Brain pericyte (primary cell): ENCODE data around the gene KCNH3.

Experiments used
- DNase-seq: peaks from one replicate; pipeline ENCODE4 v3.0.0-alpha.2; 2012; ENCODE audit warnings: low read depth, low spot score

KCNH3 gene

DNA sequence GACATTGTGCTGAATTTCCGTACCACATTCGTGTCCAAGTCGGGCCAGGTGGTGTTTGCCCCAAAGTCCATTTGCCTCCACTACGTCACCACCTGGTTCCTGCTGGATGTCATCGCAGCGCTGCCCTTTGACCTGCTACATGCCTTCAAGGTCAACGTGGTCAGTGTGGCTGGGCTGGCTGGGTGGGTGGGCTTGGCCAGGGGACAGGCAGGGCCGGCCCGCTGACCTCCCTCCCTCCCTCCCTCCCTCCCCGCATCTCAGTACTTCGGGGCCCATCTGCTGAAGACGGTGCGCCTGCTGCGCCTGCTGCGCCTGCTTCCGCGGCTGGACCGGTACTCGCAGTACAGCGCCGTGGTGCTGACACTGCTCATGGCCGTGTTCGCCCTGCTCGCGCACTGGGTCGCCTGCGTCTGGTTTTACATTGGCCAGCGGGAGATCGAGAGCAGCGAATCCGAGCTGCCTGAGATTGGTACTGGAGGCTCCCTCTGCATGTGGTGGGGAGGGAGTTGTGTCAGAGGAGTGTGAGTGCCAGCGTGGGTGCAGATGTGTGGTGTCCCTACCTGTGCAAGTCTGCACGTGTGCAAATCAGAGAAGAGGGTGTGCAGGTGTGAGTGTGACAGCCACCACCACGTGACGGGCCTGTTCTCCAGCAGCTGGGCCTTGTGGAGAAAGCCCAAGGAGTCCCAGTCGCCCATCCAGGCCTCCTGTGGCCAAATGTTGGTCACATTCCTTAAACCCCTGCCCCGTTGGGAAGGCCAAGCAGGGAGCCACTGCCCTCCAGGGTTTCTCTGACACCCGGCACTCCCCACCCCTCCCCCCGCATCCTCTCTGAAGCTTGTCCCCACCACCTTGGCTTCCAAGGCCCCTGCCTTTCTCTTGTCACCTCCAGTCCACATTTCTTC lies 5.3 kb downstream of the KCNH3 start:
- no peak for DNase-seq

DNA sequence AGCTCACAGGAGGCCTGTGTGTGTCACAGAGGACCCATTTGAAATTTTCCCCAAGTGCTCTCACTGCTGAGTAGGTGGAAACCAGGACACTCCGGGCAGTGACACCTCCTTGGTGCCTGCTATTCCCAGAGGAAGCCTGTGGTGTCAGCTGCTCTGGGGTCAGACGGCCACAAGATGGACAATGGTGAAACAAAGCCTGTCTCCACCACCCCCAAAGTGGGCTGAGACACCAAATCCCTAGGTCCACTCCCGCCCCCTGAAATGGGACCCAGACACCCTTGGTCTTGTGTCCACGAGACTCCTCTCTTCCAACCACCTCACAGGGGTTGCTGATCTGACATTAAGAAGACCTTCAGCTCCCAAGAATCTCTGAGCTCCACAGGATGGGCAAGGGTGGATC lies 7.0 kb downstream of the KCNH3 start:
- DNase-seq: no peak

DNA sequence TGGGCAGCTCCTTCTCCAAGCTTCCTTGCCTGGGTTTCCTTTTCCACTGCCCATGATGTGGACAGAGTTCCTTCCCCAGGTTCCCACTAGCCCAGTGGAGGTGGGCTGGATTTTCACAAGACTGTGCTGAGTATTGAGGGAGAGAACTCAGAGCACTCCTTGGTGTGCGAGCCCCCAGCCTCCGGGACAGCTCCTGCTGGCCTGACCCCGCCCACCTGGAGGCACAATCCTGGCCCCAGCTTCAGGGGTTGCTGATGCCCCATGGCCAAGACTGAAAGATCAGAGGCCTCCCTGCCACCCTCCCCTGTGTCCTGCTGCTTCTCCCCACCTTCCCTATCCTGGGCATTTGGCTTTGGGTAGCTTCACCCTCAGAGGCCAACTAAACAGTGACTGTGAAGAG lies 7.7 kb downstream of the KCNH3 start:
- DNase-seq: no peak

DNA sequence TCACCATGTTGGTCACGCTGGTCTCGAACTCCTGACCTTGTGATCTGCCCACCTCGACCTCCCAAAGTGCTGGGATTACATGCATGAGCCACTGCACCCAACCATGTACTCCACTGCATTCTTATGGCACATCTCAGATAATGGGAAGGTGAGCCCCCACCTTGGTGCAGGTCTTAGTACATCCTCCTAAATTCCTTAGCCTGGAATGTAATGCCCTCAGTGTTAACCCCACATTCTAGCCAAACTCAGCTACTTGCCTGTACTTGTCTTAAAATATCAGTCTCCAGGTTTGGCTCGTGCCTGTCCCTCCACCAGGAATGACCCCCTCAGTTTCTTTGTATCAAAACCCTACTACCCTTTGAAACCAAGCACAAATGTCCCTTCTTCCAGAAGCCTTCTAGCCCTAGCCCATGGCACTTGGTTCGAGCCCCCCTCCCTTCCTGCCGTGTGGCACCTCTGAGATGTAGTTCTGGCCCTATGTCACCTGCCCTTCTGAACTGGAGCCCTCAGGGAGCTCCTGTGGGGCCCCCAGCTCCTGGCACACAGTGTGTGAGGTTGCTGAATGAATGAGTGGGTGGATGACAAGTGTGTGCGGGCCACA lies 8.4 kb downstream of the KCNH3 start:
- DNase-seq: no peak

DNA sequence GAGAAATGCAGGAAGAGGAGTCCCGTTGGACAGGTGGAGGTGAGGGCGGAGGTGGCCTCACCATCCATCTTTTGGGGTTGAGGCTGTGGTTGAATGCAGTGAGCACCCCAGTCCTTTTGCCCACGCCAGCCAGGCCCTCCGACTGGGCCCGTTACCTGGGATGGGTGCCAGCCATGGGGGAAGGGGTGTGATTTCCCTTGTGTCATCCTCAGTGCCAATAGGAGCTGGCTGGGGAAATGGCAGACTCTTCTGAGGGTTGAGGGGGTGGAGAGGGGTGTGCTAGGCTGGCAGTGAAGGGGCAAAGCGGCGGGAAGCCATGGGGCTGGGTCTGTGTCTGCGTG lies 9.6 kb downstream of the KCNH3 start:
- DNase-seq: no peak

DNA sequence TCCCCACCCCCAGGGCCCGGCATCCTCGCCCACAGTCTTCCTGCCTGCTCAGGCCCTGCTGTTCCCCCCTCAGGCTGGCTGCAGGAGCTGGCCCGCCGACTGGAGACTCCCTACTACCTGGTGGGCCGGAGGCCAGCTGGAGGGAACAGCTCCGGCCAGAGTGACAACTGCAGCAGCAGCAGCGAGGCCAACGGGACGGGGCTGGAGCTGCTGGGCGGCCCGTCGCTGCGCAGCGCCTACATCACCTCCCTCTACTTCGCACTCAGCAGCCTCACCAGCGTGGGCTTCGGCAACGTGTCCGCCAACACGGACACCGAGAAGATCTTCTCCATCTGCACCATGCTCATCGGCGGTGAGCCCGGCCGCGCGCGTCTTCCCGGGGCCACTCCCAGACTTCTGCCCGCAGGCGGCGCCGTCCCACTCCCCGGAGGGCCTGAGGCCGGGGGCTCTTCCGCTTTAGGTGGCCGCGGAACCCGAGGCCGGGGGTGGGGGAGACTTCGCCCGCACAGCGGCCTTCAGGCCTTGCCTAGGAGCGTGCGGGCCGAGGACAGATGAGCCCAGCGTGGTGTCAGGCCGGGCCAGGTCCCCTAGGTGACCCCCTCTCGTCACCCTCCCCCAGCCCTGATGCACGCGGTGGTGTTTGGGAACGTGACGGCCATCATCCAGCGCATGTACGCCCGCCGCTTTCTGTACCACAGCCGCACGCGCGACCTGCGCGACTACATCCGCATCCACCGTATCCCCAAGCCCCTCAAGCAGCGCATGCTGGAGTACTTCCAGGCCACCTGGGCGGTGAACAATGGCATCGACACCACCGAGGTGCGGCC lies 10.2 kb downstream of the KCNH3 start:
- DNase-seq: no peak

DNA sequence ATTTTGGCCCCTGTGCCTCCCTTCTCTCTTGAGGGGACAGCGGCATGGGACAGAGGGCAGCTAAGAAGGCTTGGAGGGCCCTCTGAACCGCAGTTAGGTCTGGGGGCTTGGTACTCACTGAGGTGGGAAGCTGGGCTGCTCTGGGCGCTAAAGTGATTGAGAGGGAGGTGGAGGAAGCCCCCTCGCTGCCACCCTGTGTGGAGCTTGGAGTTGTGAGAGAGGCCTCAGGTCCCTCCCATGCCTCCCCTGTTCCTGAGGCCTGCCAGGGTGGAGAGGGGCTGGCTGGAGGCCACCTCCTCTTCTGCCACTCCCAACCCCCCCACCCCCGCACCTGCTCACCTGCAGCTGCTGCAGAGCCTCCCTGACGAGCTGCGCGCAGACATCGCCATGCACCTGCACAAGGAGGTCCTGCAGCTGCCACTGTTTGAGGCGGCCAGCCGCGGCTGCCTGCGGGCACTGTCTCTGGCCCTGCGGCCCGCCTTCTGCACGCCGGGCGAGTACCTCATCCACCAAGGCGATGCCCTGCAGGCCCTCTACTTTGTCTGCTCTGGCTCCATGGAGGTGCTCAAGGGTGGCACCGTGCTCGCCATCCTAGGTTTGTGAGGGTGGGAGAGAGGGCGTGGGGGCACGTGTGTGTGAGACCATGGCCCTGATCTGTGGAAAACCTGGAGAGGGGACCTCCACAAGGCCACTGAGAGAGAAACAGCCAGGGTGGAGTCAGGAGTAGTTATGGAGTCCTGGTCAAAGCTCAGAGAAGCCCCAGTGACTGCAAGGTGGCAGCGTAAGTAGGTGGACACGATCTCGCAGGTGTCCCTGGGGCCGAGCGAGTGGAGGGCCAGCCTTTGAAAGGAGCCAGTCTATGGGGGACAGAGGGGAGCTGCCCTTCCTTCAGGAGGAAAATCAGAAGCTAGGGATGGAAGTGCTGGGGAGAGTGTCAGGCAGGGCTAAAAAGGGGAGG lies 11.2 kb downstream of the KCNH3 start:
- DNase-seq: no peak

DNA sequence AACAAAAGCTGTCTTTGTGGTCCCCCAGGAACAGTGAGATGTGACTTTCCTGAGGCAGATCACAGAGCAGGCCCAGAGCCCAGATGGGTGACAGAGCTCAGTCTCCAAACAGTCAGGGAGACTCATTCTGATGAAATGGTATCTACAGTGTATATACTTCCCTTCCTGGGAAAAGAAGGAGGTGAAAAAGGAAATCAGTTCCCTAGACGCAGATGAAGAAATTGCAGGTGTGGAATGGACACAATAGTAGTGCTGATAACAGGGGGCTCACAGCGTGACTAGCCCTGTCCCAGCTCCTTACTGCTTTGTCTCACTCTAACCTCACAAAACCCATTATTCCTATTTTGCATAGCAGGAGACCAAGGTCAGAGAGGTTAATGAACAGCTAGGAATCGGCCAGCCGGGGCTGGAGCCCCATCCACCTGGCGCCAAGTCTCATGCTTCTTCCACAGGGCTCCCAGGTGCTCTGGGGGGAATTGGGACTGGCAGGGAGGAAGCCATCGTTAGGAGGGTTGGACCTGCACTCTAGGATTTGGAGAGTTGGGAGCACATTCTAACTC lies 11.9 kb downstream of the KCNH3 start:
- DNase-seq: no peak

DNA sequence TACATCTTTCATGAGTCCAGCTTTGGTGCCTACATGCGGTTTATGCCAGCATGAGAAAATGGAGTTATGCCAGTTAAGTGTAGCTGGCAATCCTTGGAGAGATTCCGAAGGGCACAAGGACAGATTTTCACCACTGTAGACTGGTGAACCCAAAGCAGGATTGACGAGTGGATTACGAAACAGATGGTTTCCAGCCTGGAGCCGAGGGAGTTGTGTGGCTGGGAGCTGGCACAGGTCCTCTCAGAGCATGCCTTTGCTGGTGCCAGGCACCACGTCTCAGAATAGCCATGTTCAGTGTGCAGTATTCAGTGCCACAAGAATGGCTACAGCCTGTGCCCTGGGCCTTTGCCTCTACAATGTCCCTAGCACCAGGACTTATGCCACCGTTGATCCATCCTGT lies 13.2 kb downstream of the KCNH3 start:
- no peak for DNase-seq

DNA sequence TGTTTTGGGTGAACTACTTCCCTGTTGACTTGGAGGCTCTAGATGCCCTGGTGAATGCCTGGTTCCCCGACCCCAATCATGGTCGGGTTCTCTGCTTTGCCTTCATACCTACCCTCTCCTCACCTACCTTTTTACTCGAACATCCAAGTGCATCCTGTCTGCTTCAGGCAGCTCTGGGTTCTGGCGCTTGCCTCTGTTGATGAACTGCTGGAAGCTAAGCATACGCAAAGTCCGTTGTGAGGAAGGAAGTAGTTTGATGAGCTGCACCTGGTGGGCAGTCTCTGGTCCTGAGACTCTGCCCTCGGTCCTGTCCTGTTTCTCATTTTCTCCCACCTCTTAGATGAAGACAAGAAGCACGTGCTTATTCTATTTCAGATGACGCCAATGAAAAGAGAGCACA lies 13.6 kb downstream of the KCNH3 start:
- DNase-seq: no peak

DNA sequence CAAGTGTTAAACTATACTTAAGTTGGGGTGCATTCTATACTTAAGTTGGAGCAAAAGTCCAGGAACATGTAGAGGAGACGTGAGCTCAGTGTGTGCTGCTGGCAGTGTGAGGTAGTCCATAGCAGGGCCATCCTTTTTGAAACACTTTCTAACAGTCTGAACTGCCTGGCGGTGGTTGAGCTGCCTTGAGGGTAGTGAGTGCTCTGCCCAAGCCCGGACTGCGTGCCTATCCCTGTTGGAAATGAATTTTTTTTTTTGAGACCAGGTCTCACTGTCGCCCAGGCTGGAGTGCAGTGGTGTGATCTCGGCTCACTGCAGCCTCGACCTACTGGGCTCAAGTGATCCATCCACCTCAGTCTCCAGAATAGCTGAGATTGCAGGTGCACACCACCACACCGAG lies 14.1 kb downstream of the KCNH3 start:
- no peak for DNase-seq

DNA sequence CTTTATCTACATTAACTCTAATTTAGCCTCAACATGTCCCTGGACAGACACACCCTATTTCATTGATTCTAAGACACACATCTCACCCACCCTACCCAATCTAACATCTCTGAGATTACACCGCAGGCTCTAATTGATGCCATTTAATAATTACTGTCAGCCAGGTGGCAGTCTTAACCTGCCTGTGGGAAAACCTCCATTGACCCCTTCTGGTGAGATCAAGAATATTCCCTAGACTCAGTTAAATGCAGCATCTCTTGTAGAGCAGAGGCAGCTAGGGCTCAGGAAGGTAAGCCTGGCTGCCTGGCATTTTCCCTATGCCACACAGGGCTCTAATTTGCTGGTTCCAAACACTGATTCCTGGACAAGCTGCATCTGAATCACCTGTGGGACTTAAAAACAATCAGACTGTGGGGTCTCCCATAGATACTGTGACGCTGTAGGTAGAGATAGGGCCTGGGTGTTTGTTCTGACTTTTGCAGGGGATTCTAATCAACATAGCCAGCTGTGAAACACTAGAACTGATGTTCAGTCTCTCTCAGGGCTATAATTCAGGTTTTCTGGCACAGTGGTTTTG lies 14.8 kb downstream of the KCNH3 start:
- no peak for DNase-seq

DNA sequence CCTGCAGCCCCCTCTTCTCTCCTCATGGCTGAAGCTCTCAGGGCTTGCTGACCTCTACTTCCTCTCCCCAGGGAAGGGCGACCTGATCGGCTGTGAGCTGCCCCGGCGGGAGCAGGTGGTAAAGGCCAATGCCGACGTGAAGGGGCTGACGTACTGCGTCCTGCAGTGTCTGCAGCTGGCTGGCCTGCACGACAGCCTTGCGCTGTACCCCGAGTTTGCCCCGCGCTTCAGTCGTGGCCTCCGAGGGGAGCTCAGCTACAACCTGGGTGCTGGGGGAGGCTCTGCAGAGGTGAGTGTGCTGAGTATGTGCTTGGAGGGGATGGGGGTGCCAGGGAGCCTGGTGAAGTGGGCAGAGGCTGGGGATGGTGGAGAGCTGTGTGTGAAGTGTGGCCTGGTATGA lies 15.4 kb downstream of the KCNH3 start:
- DNase-seq: no peak

DNA sequence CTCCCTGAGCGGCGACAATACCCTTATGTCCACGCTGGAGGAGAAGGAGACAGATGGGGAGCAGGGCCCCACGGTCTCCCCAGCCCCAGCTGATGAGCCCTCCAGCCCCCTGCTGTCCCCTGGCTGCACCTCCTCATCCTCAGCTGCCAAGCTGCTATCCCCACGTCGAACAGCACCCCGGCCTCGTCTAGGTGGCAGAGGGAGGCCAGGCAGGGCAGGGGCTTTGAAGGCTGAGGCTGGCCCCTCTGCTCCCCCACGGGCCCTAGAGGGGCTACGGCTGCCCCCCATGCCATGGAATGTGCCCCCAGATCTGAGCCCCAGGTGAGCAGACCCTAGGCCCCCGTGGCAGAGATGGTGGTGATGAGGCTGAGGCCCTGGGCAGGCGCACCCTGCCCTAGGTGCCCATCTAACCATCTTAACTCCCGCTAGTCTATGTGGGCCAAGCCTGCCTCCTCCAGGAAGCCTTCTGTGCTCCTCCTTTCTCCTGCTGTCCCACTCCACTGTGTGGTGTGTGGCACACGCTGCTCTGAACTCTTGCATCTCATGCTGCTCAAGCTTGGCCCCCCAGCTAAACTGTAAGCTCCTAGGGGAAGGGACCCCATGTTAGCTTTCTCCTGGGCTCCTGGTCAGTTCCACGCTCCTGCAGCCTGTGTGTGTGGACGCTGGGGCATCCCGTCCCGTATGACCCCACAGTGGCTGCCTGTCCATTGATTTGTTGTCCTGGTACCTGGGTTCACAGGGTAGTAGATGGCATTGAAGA lies 17.0 kb downstream of the KCNH3 start:
- DNase-seq: no peak

DNA sequence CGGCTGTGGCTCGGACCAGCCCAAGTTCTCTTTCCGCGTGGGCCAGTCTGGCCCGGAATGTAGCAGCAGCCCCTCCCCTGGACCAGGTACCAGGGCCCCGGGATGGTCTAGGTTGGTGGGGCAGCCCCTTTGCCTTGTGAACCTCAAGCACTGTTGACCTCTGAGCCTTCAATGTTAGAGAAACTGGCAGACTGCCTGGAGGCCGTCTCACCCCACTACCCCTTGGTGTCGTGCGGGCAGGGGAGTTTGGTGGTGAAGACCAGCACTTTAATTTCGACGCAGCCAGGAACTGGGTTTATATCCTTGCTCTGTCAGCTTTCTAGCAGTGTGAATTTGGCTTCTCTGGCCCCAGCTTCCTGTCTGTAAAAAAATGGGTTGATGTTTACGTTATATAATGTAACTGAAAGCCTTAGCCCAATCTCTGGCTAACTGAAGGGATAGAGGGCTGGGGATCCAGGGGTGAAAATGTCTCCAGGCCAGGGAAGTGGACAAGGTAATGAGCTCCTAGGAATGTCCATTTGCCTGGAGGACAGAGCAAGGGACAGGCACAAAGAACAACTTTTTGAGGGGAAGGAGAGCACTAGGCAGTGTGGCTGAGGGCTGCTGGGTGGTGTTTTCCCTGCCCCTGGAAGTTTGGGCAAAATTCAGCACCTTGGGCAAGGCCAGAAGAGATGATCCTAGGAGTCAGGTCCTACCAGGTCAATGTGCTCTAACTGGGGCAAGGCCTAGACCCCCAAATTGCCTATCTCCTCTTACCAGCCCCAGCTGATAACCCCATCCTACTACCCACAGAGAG lies 17.8 kb downstream of the KCNH3 start:
- no peak for DNase-seq

DNA sequence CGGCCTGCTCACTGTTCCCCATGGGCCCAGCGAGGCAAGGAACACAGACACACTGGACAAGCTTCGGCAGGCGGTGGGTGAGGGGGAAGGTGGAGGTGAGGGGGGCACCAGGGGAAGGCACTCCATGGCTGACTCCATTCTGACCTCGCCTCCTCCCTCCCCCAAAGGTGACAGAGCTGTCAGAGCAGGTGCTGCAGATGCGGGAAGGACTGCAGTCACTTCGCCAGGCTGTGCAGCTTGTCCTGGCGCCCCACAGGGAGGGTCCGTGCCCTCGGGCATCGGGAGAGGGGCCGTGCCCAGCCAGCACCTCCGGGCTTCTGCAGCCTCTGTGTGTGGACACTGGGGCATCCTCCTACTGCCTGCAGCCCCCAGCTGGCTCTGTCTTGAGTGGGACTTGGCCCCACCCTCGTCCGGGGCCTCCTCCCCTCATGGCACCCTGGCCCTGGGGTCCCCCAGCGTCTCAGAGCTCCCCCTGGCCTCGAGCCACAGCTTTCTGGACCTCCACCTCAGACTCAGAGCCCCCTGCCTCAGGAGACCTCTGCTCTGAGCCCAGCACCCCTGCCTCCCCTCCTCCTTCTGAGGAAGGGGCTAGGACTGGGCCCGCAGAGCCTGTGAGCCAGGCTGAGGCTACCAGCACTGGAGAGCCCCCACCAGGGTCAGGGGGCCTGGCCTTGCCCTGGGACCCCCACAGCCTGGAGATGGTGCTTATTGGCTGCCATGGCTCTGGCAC lies 18.5 kb downstream of the KCNH3 start:
- no peak for DNase-seq

DNA sequence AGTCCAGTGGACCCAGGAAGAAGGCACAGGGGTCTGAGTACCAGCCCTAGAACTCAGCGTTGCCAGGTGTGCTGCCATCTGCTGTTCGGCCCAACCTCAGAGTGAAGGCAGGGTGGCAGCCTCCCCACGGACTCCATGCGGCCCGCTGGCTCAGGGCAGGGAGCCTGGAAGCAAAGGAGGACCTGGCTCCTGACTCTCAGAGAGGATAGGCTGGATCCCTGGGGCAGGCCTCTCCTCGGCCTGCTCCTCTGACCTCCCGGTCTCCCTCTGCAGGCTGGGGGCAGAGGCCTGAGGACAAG lies 19.0 kb downstream of the KCNH3 start:
- no peak for DNase-seq

DNA sequence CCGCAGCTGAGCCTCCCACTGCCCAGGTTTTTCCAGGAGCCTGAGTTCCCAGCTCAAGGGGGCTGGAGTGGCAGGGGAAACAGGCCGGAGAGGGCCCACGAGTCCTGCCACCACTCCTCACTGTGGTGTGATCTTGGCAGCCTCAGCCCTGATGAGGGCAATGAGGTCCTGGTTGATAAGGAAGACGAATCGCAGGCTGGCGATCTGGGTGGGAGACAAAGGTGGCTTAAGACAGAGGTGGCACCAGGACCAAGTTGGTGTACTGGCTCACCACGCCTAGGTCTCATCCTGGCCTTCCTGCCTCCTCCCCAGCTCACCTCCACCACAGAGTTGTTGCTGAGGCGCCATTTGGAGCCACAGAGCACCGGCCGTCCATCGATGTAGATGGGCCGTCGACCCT lies 19.7 kb downstream of the KCNH3 start:
- no peak for DNase-seq
